Osteoblast (primary cell): Measurements from ENCODE around the gene LRP1. TPM values are rescaled to one million over a fixed set of nuclear protein-coding genes. Genes with fewer than 3 reads are reported as not detected.
"Not testable (repeated sequence)": the region's sequence is repeated elsewhere in the genome, so short reads cannot be mapped to it uniquely, and the experiment has no call there.

Experiments used
- DNase-seq: peaks from one replicate; pipeline ENCODE4 v3.0.0; 2011; ENCODE audit warnings: low spot score, mixed read lengths; ENCODE audit not compliant: insufficient read length; ENCODE audit errors: missing footprints
- H2AFZ ChIP-seq: 2 replicates; pipeline ENCODE4 v1.6.0; 2011; ENCODE audit warnings: mild to moderate bottlenecking, low read length
- H3K27ac ChIP-seq: 2 replicates; pipeline ENCODE4 v1.5.1; 2011; ENCODE audit warnings: mild to moderate bottlenecking, low read depth, low read length, moderate library complexity
- H3K27me3 ChIP-seq: 2 replicates; pipeline ENCODE4 v1.6.0; 2012; ENCODE audit warnings: mild to moderate bottlenecking, control low read depth, inconsistent platforms, low read length, moderate library complexity; ENCODE audit not compliant: insufficient read depth
- H3K36me3 ChIP-seq: 2 replicates; pipeline ENCODE4 v1.5.1; 2011; ENCODE audit warnings: mild to moderate bottlenecking, low read length, control low read depth, moderate library complexity; ENCODE audit not compliant: insufficient read depth
- H3K4me1 ChIP-seq: 2 replicates; pipeline ENCODE4 v1.5.1; 2011; ENCODE audit warnings: mild to moderate bottlenecking, low read length, control low read depth, moderate library complexity; ENCODE audit not compliant: insufficient read depth
- H3K4me2 ChIP-seq: 2 replicates; pipeline ENCODE4 v1.6.0; 2011; ENCODE audit warnings: mild to moderate bottlenecking, low read length; ENCODE audit not compliant: insufficient read depth
- H3K4me3 ChIP-seq: fragments of 200-600 bp; sonication (generic); 3 replicates; pipeline ENCODE4 v1.5.1; 2012; ENCODE audit warnings: mild to moderate bottlenecking, low read length, inconsistent platforms; ENCODE audit not compliant: insufficient read depth
- H3K79me2 ChIP-seq: 2 replicates; pipeline ENCODE4 v1.6.0; 2012; ENCODE audit warnings: mild to moderate bottlenecking, low read length, control low read depth, inconsistent platforms; ENCODE audit not compliant: insufficient read depth
- H3K9me3 ChIP-seq: 2 replicates; pipeline ENCODE4 v1.5.1; 2011; ENCODE audit warnings: low read depth, low read length, control low read depth
- H4K20me1 ChIP-seq: 2 replicates; pipeline ENCODE4 v1.6.0; 2012; ENCODE audit warnings: mild to moderate bottlenecking, low read length, control low read depth; ENCODE audit not compliant: insufficient read depth
- total RNA-seq: library from RNA; depleted of rRNA; stranded (reverse); fragments of >200 nt; gene quantifications from 2 replicates; pipeline ENCODE4 v1.2.3, GENCODE V29; 2012
- TF ChIP-seq, protein P1 (sequence below): IDR thresholded peaks from 2 replicates; pipeline ENCODE4 v1.5.1; 2011; ENCODE audit warnings: mild to moderate bottlenecking, low read depth, low read length, moderate library complexity; ENCODE audit errors: extremely low read depth

Gene LRP1
- total RNA-seq, 1 donor = 744 TPM

DNA sequence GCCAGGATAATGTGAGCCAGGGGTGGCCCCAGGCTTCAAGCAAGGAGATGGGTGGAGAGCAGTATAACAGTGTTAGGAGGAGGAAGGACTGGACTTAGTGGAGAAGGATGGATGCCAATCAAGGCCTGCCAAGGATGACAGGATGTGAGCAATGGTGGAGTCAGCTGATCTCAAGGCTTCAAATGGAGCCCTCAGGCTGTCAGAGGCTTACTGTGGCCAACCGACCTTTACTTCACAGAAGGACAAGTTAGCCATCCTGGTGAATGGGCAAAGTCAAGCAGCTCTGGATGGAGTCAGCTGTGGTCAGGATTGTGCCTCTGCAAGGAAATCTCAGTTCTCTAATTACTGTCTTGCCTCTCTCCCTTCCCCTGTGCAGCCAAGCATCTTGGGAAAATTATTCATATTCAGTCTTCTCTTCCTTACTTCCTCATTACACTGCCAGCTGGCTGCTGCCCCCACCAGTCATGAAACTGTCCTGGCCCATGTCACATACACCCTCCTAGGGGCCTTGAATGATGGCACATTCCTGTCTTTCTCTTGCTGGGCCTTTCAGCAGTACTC, 9.5 kb upstream of the LRP1 start:
- DNase-seq = peak; percentile 58
- no peaks in the 10 kb centered on the region for H4K20me1 ChIP-seq
- H3K9me3 ChIP-seq = peaks cover under 1% of the 10 kb centered on the region
- TF ChIP-seq, protein P1, sequence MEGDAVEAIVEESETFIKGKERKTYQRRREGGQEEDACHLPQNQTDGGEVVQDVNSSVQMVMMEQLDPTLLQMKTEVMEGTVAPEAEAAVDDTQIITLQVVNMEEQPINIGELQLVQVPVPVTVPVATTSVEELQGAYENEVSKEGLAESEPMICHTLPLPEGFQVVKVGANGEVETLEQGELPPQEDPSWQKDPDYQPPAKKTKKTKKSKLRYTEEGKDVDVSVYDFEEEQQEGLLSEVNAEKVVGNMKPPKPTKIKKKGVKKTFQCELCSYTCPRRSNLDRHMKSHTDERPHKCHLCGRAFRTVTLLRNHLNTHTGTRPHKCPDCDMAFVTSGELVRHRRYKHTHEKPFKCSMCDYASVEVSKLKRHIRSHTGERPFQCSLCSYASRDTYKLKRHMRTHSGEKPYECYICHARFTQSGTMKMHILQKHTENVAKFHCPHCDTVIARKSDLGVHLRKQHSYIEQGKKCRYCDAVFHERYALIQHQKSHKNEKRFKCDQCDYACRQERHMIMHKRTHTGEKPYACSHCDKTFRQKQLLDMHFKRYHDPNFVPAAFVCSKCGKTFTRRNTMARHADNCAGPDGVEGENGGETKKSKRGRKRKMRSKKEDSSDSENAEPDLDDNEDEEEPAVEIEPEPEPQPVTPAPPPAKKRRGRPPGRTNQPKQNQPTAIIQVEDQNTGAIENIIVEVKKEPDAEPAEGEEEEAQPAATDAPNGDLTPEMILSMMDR = no peak
- H3K4me1 ChIP-seq = peaks cover 17% of the 10 kb centered on the region
- H2AFZ ChIP-seq = peak overlapping the region; percentile 81
- H3K4me2 ChIP-seq = no peak overlapping the region
- peak overlapping the region; percentile 56 for H3K27ac ChIP-seq
- no peaks in the 10 kb centered on the region for H3K36me3 ChIP-seq
- H3K4me3 ChIP-seq = no peak overlapping the region
- no peaks in the 10 kb centered on the region for H3K27me3 ChIP-seq
- no peaks in the 10 kb centered on the region for H3K79me2 ChIP-seq

DNA sequence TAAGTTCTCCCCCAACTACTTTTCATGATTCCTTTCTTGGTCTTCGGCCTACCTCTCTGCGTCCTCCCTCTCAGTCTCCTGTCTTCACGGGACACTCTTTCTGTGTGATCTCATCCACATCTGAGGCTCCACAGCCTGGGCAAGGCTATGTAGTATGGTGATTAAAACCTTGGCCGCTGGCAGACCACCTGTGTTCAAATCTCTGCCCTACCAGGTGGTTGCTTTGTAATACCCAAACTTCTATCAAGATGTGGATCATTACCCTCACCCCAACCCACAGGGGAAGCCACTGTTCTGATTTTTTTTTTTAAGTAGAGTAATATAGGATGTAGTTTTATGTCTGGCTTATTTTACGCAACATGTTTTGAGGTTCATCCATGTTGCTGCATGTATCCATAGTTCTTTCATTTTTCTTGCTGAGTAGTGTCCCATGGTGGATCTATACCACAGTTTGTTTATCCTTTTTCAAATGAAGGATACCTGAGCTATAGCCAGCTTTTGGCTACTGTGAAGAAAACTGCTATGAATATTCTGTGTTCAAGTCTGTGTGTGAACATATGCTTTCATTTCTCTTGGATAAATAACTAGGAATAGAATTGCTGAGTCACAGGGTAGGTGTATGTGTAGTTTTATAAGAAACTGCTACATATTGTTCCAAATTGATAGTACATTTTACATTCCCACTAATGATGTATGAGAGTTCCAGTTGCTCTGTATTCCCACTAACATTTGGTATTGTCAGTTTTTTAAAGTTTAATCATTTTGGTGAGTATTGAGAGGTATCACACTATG, 8.8 kb upstream of the LRP1 start:
- TF ChIP-seq, protein P1 = no peak
- no peak for DNase-seq
- peak overlapping the region; percentile 56 for H3K27ac ChIP-seq

DNA sequence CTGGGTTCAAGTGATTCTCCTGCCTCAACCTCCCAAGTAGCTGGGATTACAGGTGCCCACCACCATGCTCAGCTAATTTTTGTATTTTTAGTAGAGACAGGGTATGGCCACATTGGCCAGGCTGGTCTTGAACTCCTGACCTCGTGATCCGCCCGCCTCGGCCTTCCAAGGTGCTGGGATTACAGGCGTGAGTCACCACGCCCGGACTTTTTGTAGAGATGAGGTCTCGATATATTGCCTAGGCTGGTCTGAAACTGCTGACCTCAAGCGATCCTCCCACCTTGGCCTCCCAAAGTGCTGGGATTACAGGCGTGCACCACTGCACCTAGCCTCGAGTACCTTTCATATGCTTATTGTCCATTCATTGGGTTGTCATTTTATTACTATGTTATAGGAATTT, 7.6 kb upstream of the LRP1 start:
- not testable (repeated sequence) for H3K36me3 ChIP-seq, H3K4me2 ChIP-seq, H3K79me2 ChIP-seq, H3K4me3 ChIP-seq, H4K20me1 ChIP-seq, H3K27ac ChIP-seq, H3K9me3 ChIP-seq, H3K27me3 ChIP-seq, H2AFZ ChIP-seq, DNase-seq
- H3K4me1 ChIP-seq = peaks cover 17% of the 10 kb centered on the region

More for the DNA sequence above, 8.8 kb upstream of the LRP1 start:
- H3K9me3 ChIP-seq = peaks cover 1% of the 10 kb centered on the region
- no peaks in the 10 kb centered on the region for H3K79me2 ChIP-seq
- H3K27me3 ChIP-seq = no peaks in the 10 kb centered on the region
- H3K36me3 ChIP-seq = no peaks in the 10 kb centered on the region
- peak overlapping the region; percentile 81 for H2AFZ ChIP-seq
- no peaks in the 10 kb centered on the region for H4K20me1 ChIP-seq
- H3K4me1 ChIP-seq = peaks cover 17% of the 10 kb centered on the region
- no peak overlapping the region for H3K4me2 ChIP-seq
- no peak overlapping the region for H3K4me3 ChIP-seq

DNA sequence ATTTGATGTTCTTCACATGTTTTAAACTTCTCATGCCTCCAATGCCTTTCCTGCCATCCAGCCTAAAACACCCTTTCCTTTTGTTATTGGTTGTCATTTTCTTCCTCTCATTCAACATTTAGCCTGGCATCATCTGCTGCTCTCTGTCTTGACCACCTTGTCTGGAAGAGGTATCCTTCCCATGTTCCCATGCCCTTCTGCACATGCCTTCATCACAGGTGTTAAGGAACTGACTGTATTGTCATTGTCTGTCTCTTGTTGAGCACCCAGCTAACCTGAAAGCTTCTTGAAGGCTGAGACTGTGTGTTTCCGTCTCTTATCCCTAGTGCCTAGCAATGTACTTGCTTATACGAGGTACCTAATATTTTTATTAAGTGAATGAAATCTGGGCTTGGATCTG, 4.5 kb upstream of the LRP1 start:
- DNase-seq = no peak
- Histone ChIP-seq H3K4me2 (no peak overlapping the region), H3K27ac (no peak overlapping the region), H3K9me3 (peaks cover 1% of the 10 kb centered on the region), H2AFZ (no peak overlapping the region), H3K79me2 (peaks cover 4% of the 10 kb centered on the region), H3K4me1 (peaks cover 20% of the 10 kb centered on the region), H3K36me3 (no peaks in the 10 kb centered on the region), H4K20me1 (no peaks in the 10 kb centered on the region), H3K27me3 (no peaks in the 10 kb centered on the region), H3K4me3 (no peak overlapping the region)
- TF ChIP-seq, protein P1 = no peak
